DND-41 (cell line): ENCODE data around the gene NOVA1.

Experiments
- ATAC-seq: fragments of 200-7000 bp; cut with Tn5 transposase; 3 replicates; pipeline ENCODE4 v1.9.1; 2021; ENCODE audit warnings: low read depth; ENCODE audit not compliant: insufficient read depth
- DNase-seq: peaks from one replicate; pipeline ENCODE4 v3.0.0-alpha.2; 2020
- H2AFZ ChIP-seq: 2 replicates; pipeline ENCODE4 v1.6.0; 2012; ENCODE audit warnings: low read depth, low read length
- H3K27ac ChIP-seq: 2 replicates; pipeline ENCODE4 v1.5.1; 2012; ENCODE audit warnings: low read length, inconsistent platforms
- H3K27me3 ChIP-seq: fragments of 200-600 bp; sonication (generic); 2 replicates; pipeline ENCODE4 v1.6.0; 2012; ENCODE audit warnings: low read length, mild to moderate bottlenecking, inconsistent platforms; ENCODE audit not compliant: insufficient read depth, poor library complexity
- H3K36me3 ChIP-seq: 2 replicates; pipeline ENCODE4 v1.5.1; 2012; ENCODE audit warnings: low read length, inconsistent platforms; ENCODE audit not compliant: insufficient read depth
- H3K4me1 ChIP-seq: 2 replicates; pipeline ENCODE4 v1.5.1; 2012; ENCODE audit warnings: mild to moderate bottlenecking, low read length; ENCODE audit not compliant: insufficient read depth
- H3K4me2 ChIP-seq: 2 replicates; pipeline ENCODE4 v1.6.0; 2012; ENCODE audit warnings: mild to moderate bottlenecking, moderate library complexity, low read length, inconsistent platforms; ENCODE audit not compliant: insufficient read depth
- H3K4me3 ChIP-seq, 2 experiments: fragments of 200-600 bp in 1 of 2; shearing (Covaris generic) in 1 of 2; 2 replicates each; pipeline ENCODE4 v1.5.1; 2012 to 2016; ENCODE audit warnings: inconsistent platforms in 2 of 2, low read length in 2 of 2, mild to moderate bottlenecking in 2 of 2, low read depth in 1 of 2, moderate library complexity in 1 of 2
- H3K79me2 ChIP-seq: 2 replicates; pipeline ENCODE4 v1.6.0; 2012; ENCODE audit warnings: low read length, inconsistent platforms; ENCODE audit not compliant: insufficient read depth
- H3K9ac ChIP-seq: 2 replicates; pipeline ENCODE4 v1.6.0; 2012; ENCODE audit warnings: low read depth, mild to moderate bottlenecking, inconsistent platforms, low read length, moderate library complexity
- H3K9me3 ChIP-seq: 2 replicates; pipeline ENCODE4 v1.5.1; 2012; ENCODE audit warnings: low read length, moderate library complexity, mild to moderate bottlenecking, inconsistent platforms; ENCODE audit not compliant: insufficient read depth, severe bottlenecking
- H4K20me1 ChIP-seq: 2 replicates; pipeline ENCODE4 v1.6.0; 2012; ENCODE audit warnings: low read length; ENCODE audit not compliant: insufficient read depth
- CTCF ChIP-seq: IDR thresholded peaks from 2 replicates; pipeline ENCODE4 v1.5.1; 2012; ENCODE audit warnings: borderline replicate concordance, low read length, moderate library complexity, mild to moderate bottlenecking; ENCODE audit not compliant: poor library complexity, severe bottlenecking; ENCODE audit errors: extremely low read depth
- EZH2 ChIP-seq: IDR thresholded peaks from 3 replicates; pipeline ENCODE4 v1.6.1; 2012; ENCODE audit warnings: borderline replicate concordance, low read depth, mild to moderate bottlenecking, moderate library complexity, low read length, inconsistent platforms; ENCODE audit not compliant: severe bottlenecking

The NOVA1 gene

GRCh38 chr14:26429205-26429604 lies 168.6 kb downstream of the NOVA1 start:
- H3K36me3 ChIP-seq = no peaks in the 10 kb centered on the region
- DNase-seq = no peak
- TF ChIP-seq CTCF = no peak
- no peak for TF ChIP-seq EZH2
- no peaks in the 10 kb centered on the region for H3K4me1 ChIP-seq
- no peaks in the 10 kb centered on the region for H4K20me1 ChIP-seq
- H3K9ac ChIP-seq = no peak overlapping the region
- no peak overlapping the region for H3K4me3 ChIP-seq
- H3K27ac ChIP-seq = no peak overlapping the region
- no peak overlapping the region for H2AFZ ChIP-seq
- ATAC-seq = no peak
- no peaks in the 10 kb centered on the region for H3K79me2 ChIP-seq
- H3K9me3 ChIP-seq = no peaks in the 10 kb centered on the region
- H3K4me2 ChIP-seq = no peak overlapping the region
- no peaks in the 10 kb centered on the region for H3K27me3 ChIP-seq

GRCh38 chr14:26427097-26427496 lies 170.7 kb downstream of the NOVA1 start:
- ATAC-seq (no peak), DNase-seq (no peak)
- Histone ChIP-seq H3K4me1 (no peaks in the 10 kb centered on the region), H3K27me3 (no peaks in the 10 kb centered on the region), H3K4me3 (no peak overlapping the region), H3K9ac (no peak overlapping the region), H3K79me2 (no peaks in the 10 kb centered on the region), H4K20me1 (no peaks in the 10 kb centered on the region), H3K36me3 (no peaks in the 10 kb centered on the region), H3K9me3 (no peaks in the 10 kb centered on the region), H2AFZ (no peak overlapping the region), H3K4me2 (no peak overlapping the region), H3K27ac (no peak overlapping the region)
- TF ChIP-seq EZH2 (no peak), CTCF (no peak)

GRCh38 chr14:26424537-26424936 lies 173.3 kb downstream of the NOVA1 start:
- H4K20me1 ChIP-seq = no peaks in the 10 kb centered on the region
- H3K9me3 ChIP-seq = no peaks in the 10 kb centered on the region
- ATAC-seq (no peak), DNase-seq (no peak)
- no peak overlapping the region for H2AFZ ChIP-seq
- no peak overlapping the region for H3K4me3 ChIP-seq
- no peak overlapping the region for H3K27ac ChIP-seq
- H3K4me2 ChIP-seq = no peak overlapping the region
- no peak overlapping the region for H3K9ac ChIP-seq
- no peaks in the 10 kb centered on the region for H3K79me2 ChIP-seq
- no peaks in the 10 kb centered on the region for H3K4me1 ChIP-seq
- TF ChIP-seq CTCF = no peak
- no peak for TF ChIP-seq EZH2
- no peaks in the 10 kb centered on the region for H3K36me3 ChIP-seq
- no peaks in the 10 kb centered on the region for H3K27me3 ChIP-seq

- Histone ChIP-seq H3K27ac (no peak overlapping the region), H3K9ac (no peak overlapping the region), H3K36me3 (no peaks in the 10 kb centered on the region), H3K27me3 (no peaks in the 10 kb centered on the region), H4K20me1 (no peaks in the 10 kb centered on the region), H3K79me2 (no peaks in the 10 kb centered on the region), H2AFZ (no peak overlapping the region), H3K9me3 (peaks cover 2% of the 10 kb centered on the region), H3K4me1 (no peaks in the 10 kb centered on the region), H3K4me3 (no peak overlapping the region), H3K4me2 (no peak overlapping the region)
- no peak for ATAC-seq
- TF ChIP-seq CTCF = no peak
- no peak for TF ChIP-seq EZH2
- no peak for DNase-seq
These were observed 182.2 kb downstream of the NOVA1 start for GRCh38 chr14:26415618-26416123.
